AG10803 (cell line): ENCODE results near the gene MIPEP.

ENCODE experiments used
- DNase-seq: peaks from one replicate; pipeline ENCODE4 v3.0.0; 2010; ENCODE audit warnings: low read depth
- H3K4me3 ChIP-seq: 2 replicates; pipeline ENCODE4 v1.5.1; 2011; ENCODE audit warnings: mild to moderate bottlenecking, low read length, control low read depth
- TF ChIP-seq, protein P1 (sequence below): conservative IDR thresholded peaks from 2 replicates; pipeline ENCODE4 v1.5.1; 2011; ENCODE audit warnings: mild to moderate bottlenecking, low read length, control low read depth, inconsistent platforms

Gene MIPEP

DNA sequence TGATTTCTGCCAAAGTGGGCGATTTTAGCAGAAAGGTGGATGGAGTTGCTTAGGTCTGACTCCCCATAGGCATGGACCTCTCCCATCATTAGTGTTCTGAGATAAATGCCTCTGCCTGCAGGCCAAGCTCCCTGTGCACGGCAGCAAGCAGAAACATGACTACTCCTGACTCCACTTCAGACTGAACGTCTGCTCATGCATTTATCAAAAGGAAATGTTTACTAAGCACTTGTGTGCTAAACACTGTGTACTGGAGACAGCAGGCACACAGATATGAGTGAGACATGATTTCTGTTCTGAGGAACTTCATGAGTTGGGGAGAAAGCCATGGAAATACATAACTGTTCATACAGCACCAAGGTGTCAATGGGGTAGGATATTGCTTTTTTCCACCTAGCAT is 149.6 kb downstream of the MIPEP start:
- DNase-seq: no peak
- no peak overlapping the region for H3K4me3 ChIP-seq
- TF ChIP-seq, protein P1, sequence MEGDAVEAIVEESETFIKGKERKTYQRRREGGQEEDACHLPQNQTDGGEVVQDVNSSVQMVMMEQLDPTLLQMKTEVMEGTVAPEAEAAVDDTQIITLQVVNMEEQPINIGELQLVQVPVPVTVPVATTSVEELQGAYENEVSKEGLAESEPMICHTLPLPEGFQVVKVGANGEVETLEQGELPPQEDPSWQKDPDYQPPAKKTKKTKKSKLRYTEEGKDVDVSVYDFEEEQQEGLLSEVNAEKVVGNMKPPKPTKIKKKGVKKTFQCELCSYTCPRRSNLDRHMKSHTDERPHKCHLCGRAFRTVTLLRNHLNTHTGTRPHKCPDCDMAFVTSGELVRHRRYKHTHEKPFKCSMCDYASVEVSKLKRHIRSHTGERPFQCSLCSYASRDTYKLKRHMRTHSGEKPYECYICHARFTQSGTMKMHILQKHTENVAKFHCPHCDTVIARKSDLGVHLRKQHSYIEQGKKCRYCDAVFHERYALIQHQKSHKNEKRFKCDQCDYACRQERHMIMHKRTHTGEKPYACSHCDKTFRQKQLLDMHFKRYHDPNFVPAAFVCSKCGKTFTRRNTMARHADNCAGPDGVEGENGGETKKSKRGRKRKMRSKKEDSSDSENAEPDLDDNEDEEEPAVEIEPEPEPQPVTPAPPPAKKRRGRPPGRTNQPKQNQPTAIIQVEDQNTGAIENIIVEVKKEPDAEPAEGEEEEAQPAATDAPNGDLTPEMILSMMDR: no peak

DNA sequence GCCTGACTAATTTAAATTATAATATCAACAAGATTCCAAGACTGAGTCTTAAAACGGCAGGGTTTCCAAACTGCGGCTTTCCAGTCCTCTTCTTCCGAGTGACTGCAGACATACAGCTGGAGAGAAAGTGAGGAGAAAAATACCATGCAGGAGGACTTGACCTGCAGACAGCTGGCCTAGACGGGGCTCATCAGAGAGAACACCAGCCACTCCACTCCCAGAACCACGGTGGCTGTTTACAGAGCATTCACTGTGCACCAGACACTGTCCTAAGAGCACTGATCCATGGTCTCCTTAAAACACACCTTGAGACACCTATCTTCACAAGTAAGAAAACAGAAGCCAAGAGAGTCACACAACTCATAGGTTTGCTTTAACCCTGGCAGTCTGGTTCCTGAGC is 152.7 kb downstream of the MIPEP start:
- no peak overlapping the region for H3K4me3 ChIP-seq
- DNase-seq: no peak
- TF ChIP-seq, protein P1: no peak

- H3K4me3 ChIP-seq: no peak overlapping the region
- TF ChIP-seq, protein P1: no peak
- no peak for DNase-seq
Measured at GRCh38 chr13:23735329-23735728, 153.9 kb downstream of the MIPEP start.

DNA sequence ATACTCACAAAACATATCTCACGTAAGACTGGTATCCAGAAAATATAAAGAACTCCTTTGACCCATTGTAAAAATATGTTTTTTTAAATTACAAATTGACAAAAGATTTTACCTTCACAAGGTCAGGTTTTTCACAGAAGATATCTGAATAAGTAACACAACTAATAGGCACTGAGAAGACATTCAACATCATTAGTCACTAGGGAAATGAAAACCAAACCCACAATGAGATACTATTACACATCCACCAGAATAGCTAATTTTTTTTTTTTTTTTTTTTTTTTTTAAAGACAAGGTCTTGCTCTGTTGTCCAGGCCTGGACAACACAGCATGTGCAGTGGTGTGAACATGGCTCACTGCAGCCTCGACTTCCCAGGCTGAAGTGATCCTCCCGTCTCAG is 157.5 kb downstream of the MIPEP start:
- H3K4me3 ChIP-seq: no peak overlapping the region
- DNase-seq: no peak
- TF ChIP-seq, protein P1: no peak

- H3K4me3 ChIP-seq: no peak overlapping the region
- TF ChIP-seq, protein P1: no peak
- DNase-seq: no peak
Measured at GRCh38 chr13:23730251-23730650, 158.9 kb downstream of the MIPEP start.

GRCh38 chr13:23729531-23729930 is 159.7 kb downstream of the MIPEP start:
- DNase-seq: no peak
- TF ChIP-seq, protein P1: no peak
- H3K4me3 ChIP-seq: no peak overlapping the region

DNA sequence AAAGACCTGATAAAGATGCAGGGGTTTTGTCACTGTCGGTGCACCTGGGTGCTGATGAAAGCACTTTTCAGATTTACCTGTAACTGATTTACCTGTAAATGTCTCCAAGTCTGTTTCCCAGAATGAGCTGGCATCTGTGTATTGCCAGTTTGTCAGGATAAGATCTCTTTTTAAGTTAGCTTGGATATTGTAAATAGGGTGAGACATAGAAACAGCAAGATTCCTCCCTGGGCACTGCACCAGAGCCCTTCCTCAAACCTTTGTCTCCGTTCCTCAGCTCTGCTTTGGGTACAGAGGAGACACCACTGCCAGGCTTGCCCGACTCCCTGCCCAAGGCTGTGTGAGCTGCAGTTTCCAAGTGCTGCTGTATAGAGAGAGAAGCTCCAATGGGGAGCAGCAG is 160.4 kb downstream of the MIPEP start:
- no peak for DNase-seq
- TF ChIP-seq, protein P1: no peak
- H3K4me3 ChIP-seq: no peak overlapping the region
